Nephron progenitor cell (in vitro differentiated cells): ENCODE measurements around the gene SLC4A5.

Source experiments
- DNase-seq: peaks from one replicate; pipeline ENCODE4 v3.0.0; 2021
- H3K27ac Mint-ChIP-seq: 2 replicates; pipeline ENCODE4 v1.8.0; 2021; ENCODE audit warnings: mild to moderate bottlenecking, moderate library complexity, mixed read lengths
- H3K27me3 Mint-ChIP-seq: 2 replicates; pipeline ENCODE4 v1.8.0; 2021; ENCODE audit warnings: mild to moderate bottlenecking, low read depth, mixed read lengths; ENCODE audit not compliant: poor library complexity
- H3K36me3 Mint-ChIP-seq: 2 replicates; pipeline ENCODE4 v1.8.0; 2021; ENCODE audit warnings: low read depth, mixed read lengths
- H3K4me1 Mint-ChIP-seq: 2 replicates; pipeline ENCODE4 v1.8.0; 2021; ENCODE audit warnings: mixed read lengths
- H3K4me3 Mint-ChIP-seq: 2 replicates; pipeline ENCODE4 v1.8.0; 2021; ENCODE audit warnings: mild to moderate bottlenecking, moderate library complexity, mixed read lengths
- H3K9me3 Mint-ChIP-seq: 2 replicates; pipeline ENCODE4 v1.8.0; 2021; ENCODE audit warnings: mild to moderate bottlenecking, moderate library complexity, mixed read lengths
- CTCF ChIP-seq: fragments of 200-600 bp; sonication (generic); IDR thresholded peaks from 2 replicates; pipeline ENCODE4 v1.5.0; 2021; ENCODE audit warnings: antibody characterized with exemption

Gene SLC4A5

GRCh38 chr2:74228772-74229171 lies 114.4 kb downstream of the SLC4A5 start:
- H3K4me1 Mint-ChIP-seq: peaks cover 8% of the 10 kb centered on the region

GRCh38 chr2:74227646-74228045 lies 115.6 kb downstream of the SLC4A5 start:
- H3K4me3 Mint-ChIP-seq: no peak overlapping the region
- H3K4me1 Mint-ChIP-seq: peaks cover 8% of the 10 kb centered on the region
- H3K36me3 Mint-ChIP-seq: peaks cover 7% of the 10 kb centered on the region
- no peaks in the 10 kb centered on the region for H3K9me3 Mint-ChIP-seq
- no peak overlapping the region for H3K27ac Mint-ChIP-seq
- peaks cover 16% of the 10 kb centered on the region for H3K27me3 Mint-ChIP-seq
- TF ChIP-seq CTCF: no peak
- no peak for DNase-seq

More at GRCh38 chr2:74228772-74229171, 114.4 kb downstream of the SLC4A5 start:
- H3K9me3 Mint-ChIP-seq: no peaks in the 10 kb centered on the region
- H3K4me3 Mint-ChIP-seq: no peak overlapping the region
- H3K27me3 Mint-ChIP-seq: peaks cover 16% of the 10 kb centered on the region
- H3K36me3 Mint-ChIP-seq: peaks cover 5% of the 10 kb centered on the region
- DNase-seq: no peak
- H3K27ac Mint-ChIP-seq: peak overlapping the region; percentile 1
- TF ChIP-seq CTCF: no peak

- DNase-seq: peak; percentile 9
- no peak overlapping the region for H3K27ac Mint-ChIP-seq
- peaks cover 12% of the 10 kb centered on the region for H3K27me3 Mint-ChIP-seq
- no peaks in the 10 kb centered on the region for H3K9me3 Mint-ChIP-seq
- peaks cover 8% of the 10 kb centered on the region for H3K4me1 Mint-ChIP-seq
- H3K36me3 Mint-ChIP-seq: peaks cover 10% of the 10 kb centered on the region
- no peak overlapping the region for H3K4me3 Mint-ChIP-seq
- TF ChIP-seq CTCF: no peak
Measured at GRCh38 chr2:74226648-74227213, 116.5 kb downstream of the SLC4A5 start.

GRCh38 chr2:74225698-74226459 lies 117.3 kb downstream of the SLC4A5 start:
- Mint-ChIP-seq H3K9me3 (no peaks in the 10 kb centered on the region), H3K36me3 (peaks cover 17% of the 10 kb centered on the region), H3K27ac (no peak overlapping the region), H3K27me3 (peaks cover 11% of the 10 kb centered on the region), H3K4me1 (peaks cover 8% of the 10 kb centered on the region), H3K4me3 (no peak overlapping the region)
- TF ChIP-seq CTCF: no peak
- no peak for DNase-seq

- no peak overlapping the region for H3K4me3 Mint-ChIP-seq
- H3K4me1 Mint-ChIP-seq: peaks cover 8% of the 10 kb centered on the region
- H3K27ac Mint-ChIP-seq: peak overlapping the region; percentile 74
Measured at GRCh38 chr2:74223941-74224770, 119.1 kb downstream of the SLC4A5 start.

More at GRCh38 chr2:74223941-74224770, 119.1 kb downstream of the SLC4A5 start:
- no peak for DNase-seq
- Mint-ChIP-seq H3K36me3 (peaks cover 30% of the 10 kb centered on the region), H3K27me3 (peaks cover 8% of the 10 kb centered on the region), H3K9me3 (no peaks in the 10 kb centered on the region)
- TF ChIP-seq CTCF: no peak
